Epithelial cell of esophagus (primary cell): ENCODE measurements around the gene PIP5K1C.

Experiments
- DNase-seq: peaks from one replicate; pipeline ENCODE4 v3.0.0; 2010; ENCODE audit warnings: low read depth
- H3K4me3 ChIP-seq: 2 replicates; pipeline ENCODE4 v1.5.1; 2011; ENCODE audit warnings: mild to moderate bottlenecking, low read length, control low read depth
- CTCF ChIP-seq: IDR thresholded peaks from 2 replicates; pipeline ENCODE4 v1.5.1; 2011; ENCODE audit warnings: low read depth, mild to moderate bottlenecking, low read length, control low read depth, inconsistent platforms; ENCODE audit not compliant: insufficient read depth; ENCODE audit errors: missing control alignments

Gene PIP5K1C

GRCh38 chr19:3636962-3637361, 63.3 kb downstream of the PIP5K1C start:
- DNase-seq = no peak
- H3K4me3 ChIP-seq = no peak overlapping the region
- TF ChIP-seq CTCF = no peak

GRCh38 chr19:3636506-3636905, 63.8 kb downstream of the PIP5K1C start:
- no peak overlapping the region for H3K4me3 ChIP-seq
- no peak for TF ChIP-seq CTCF
- no peak for DNase-seq

GRCh38 chr19:3634496-3635045, 65.7 kb downstream of the PIP5K1C start:
- no peak overlapping the region for H3K4me3 ChIP-seq
- no peak for DNase-seq
- no peak for TF ChIP-seq CTCF

- no peak overlapping the region for H3K4me3 ChIP-seq
- TF ChIP-seq CTCF = no peak
- no peak for DNase-seq
Observed at GRCh38 chr19:3633559-3633988, 66.7 kb downstream of the PIP5K1C start.

GRCh38 chr19:3632739-3633558, 67.3 kb downstream of the PIP5K1C start:
- no peak for DNase-seq
- no peak for TF ChIP-seq CTCF
- no peak overlapping the region for H3K4me3 ChIP-seq

- no peak for TF ChIP-seq CTCF
- DNase-seq = no peak
- no peak overlapping the region for H3K4me3 ChIP-seq
Observed at GRCh38 chr19:3632098-3632497, 68.2 kb downstream of the PIP5K1C start.
